DND-41 (cell line): ENCODE data around the gene TMTC4.

Source experiments
- EZH2 ChIP-seq: IDR thresholded peaks from 3 replicates; pipeline ENCODE4 v1.6.1; 2012; ENCODE audit warnings: borderline replicate concordance, low read depth, mild to moderate bottlenecking, moderate library complexity, low read length, inconsistent platforms; ENCODE audit not compliant: severe bottlenecking
- TF ChIP-seq, protein P1 (sequence below): IDR thresholded peaks from 2 replicates; pipeline ENCODE4 v1.5.1; 2012; ENCODE audit warnings: borderline replicate concordance, low read length, moderate library complexity, mild to moderate bottlenecking; ENCODE audit not compliant: poor library complexity, severe bottlenecking; ENCODE audit errors: extremely low read depth

DNA sequence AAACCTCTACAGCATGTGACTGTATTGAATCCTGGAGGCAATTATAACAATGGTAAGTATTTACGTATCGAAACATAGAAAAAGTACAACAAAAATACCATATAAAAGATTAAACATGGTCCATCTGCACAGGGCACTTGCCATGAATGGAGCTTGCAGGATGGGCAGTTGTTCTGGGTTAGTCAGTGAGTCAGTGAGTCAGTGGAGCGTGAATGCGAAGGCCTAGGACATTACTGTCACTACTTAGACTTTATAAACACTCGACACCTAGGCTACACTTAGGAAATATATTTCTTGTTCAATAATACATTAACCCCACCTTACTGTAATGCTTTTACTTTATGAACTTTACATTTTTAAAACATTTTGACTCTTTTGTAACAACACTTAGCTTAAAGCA lies 35.6 kb upstream of the TMTC4 start:
- TF ChIP-seq, protein P1, sequence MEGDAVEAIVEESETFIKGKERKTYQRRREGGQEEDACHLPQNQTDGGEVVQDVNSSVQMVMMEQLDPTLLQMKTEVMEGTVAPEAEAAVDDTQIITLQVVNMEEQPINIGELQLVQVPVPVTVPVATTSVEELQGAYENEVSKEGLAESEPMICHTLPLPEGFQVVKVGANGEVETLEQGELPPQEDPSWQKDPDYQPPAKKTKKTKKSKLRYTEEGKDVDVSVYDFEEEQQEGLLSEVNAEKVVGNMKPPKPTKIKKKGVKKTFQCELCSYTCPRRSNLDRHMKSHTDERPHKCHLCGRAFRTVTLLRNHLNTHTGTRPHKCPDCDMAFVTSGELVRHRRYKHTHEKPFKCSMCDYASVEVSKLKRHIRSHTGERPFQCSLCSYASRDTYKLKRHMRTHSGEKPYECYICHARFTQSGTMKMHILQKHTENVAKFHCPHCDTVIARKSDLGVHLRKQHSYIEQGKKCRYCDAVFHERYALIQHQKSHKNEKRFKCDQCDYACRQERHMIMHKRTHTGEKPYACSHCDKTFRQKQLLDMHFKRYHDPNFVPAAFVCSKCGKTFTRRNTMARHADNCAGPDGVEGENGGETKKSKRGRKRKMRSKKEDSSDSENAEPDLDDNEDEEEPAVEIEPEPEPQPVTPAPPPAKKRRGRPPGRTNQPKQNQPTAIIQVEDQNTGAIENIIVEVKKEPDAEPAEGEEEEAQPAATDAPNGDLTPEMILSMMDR = no peak
- no peak for TF ChIP-seq EZH2
